Memory B cell (primary cell): ENCODE measurements around the gene NFATC4.

Source experiments
- ATAC-seq: fragments of 150-1000 bp; cut with Tn5 transposase; 2 replicates; pipeline ENCODE4 v1.10.0; 2021; ENCODE audit warnings: low read depth, mild to moderate bottlenecking, moderate library complexity
- DNase-seq, 2 donors: peaks; one replicate each; pipeline ENCODE4 v3.0.0; 2022; ENCODE audit warnings: low spot score in 2 of 2
- H3K27ac Mint-ChIP-seq: one replicate; pipeline ENCODE4 v1.8.0; 2022; ENCODE audit warnings: mild to moderate bottlenecking, moderate library complexity, mixed read lengths
- H3K27me3 Mint-ChIP-seq: one replicate; pipeline ENCODE4 v1.8.0; 2022; ENCODE audit warnings: mixed read lengths
- H3K36me3 Mint-ChIP-seq: one replicate; pipeline ENCODE4 v1.8.0; 2022; ENCODE audit warnings: mild to moderate bottlenecking, mixed read lengths
- H3K4me1 Mint-ChIP-seq: one replicate; pipeline ENCODE4 v1.8.0; 2022; ENCODE audit warnings: mixed read lengths
- H3K4me3 Mint-ChIP-seq: one replicate; pipeline ENCODE4 v1.8.0; 2022; ENCODE audit warnings: mild to moderate bottlenecking, moderate library complexity, mixed read lengths
- H3K9me3 Mint-ChIP-seq: one replicate; pipeline ENCODE4 v1.8.0; 2022; ENCODE audit warnings: mixed read lengths

NFATC4 gene

GRCh38 chr14:24409192-24409591 lies 41.2 kb downstream of the NFATC4 start:
- H3K4me3 Mint-ChIP-seq = no peak overlapping the region
- ATAC-seq (no peak), DNase-seq (no peak)
- H3K27ac Mint-ChIP-seq = no peak overlapping the region
- H3K36me3 Mint-ChIP-seq = no peaks in the 10 kb centered on the region
- H3K27me3 Mint-ChIP-seq = peaks cover 24% of the 10 kb centered on the region
- H3K4me1 Mint-ChIP-seq = no peaks in the 10 kb centered on the region
- H3K9me3 Mint-ChIP-seq = no peaks in the 10 kb centered on the region

GRCh38 chr14:24409956-24410355 lies 42.0 kb downstream of the NFATC4 start:
- no peak overlapping the region for H3K27ac Mint-ChIP-seq
- no peaks in the 10 kb centered on the region for H3K9me3 Mint-ChIP-seq
- no peak overlapping the region for H3K4me3 Mint-ChIP-seq
- DNase-seq (no peak), ATAC-seq (no peak)
- H3K27me3 Mint-ChIP-seq = peaks cover 22% of the 10 kb centered on the region
- no peaks in the 10 kb centered on the region for H3K36me3 Mint-ChIP-seq
- H3K4me1 Mint-ChIP-seq = no peaks in the 10 kb centered on the region

DNA sequence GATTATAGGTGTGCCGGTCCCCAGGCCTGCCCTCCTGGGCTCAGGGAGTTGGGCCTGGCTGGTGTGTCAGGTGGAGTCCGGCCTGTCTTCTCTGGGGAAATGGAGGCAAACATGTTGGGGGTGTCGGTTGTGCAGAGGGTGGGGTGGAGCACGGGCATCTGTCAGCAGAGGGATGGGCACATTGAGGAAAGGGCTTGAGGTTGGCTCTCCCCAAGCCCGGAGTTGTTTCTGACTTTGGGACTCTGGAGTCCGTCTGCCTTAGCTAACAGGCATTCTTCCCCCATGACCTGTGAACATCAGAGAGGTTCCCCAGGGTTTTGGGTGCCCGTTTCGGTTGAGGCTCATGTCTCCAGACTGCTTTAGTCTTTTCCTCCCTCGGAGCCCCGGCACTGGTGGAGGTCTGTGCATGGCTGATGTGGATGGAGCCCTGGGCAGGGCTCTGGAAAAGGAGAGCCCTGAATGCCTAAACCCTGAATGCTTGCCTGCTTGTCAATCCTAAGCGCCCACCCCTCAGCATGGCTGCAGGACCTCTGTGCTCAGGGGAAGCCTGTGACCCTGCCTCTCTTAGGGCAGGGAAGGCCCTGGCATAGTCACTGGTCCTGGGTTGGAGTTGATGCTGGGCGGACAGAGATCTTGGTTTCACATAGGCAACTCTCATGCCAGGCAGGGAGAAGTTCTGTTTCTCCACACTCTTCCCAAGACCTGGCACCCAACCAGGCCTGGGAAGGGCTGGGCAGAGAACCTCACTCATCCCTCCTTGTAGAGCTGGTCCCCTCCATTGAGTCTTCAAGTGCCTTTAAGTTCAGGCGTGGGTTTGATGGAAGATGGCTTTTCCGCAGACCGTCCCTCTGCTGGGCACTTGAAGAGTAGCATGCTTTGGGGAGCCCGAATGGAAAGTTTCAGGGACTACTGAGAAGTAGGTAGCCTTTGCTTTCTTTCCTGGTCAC lies 43.7 kb downstream of the NFATC4 start:
- Mint-ChIP-seq H3K4me3 (no peak overlapping the region), H3K4me1 (no peaks in the 10 kb centered on the region), H3K9me3 (no peaks in the 10 kb centered on the region), H3K27me3 (peaks cover 23% of the 10 kb centered on the region), H3K27ac (no peak overlapping the region), H3K36me3 (no peaks in the 10 kb centered on the region)
- ATAC-seq (peak; percentile 70), DNase-seq (peak; percentile 19 to 24)

- no peaks in the 10 kb centered on the region for H3K9me3 Mint-ChIP-seq
- H3K36me3 Mint-ChIP-seq = no peaks in the 10 kb centered on the region
- ATAC-seq (no peak), DNase-seq (no peak)
- H3K4me1 Mint-ChIP-seq = no peaks in the 10 kb centered on the region
- H3K27ac Mint-ChIP-seq = no peak overlapping the region
- H3K27me3 Mint-ChIP-seq = peaks cover 22% of the 10 kb centered on the region
- H3K4me3 Mint-ChIP-seq = no peak overlapping the region
Measured at GRCh38 chr14:24414077-24414476, 46.1 kb downstream of the NFATC4 start.

- DNase-seq (no peak), ATAC-seq (no peak)
- H3K27ac Mint-ChIP-seq = no peak overlapping the region
- peaks cover 27% of the 10 kb centered on the region for H3K27me3 Mint-ChIP-seq
- H3K4me1 Mint-ChIP-seq = no peaks in the 10 kb centered on the region
- no peak overlapping the region for H3K4me3 Mint-ChIP-seq
- H3K9me3 Mint-ChIP-seq = no peaks in the 10 kb centered on the region
- H3K36me3 Mint-ChIP-seq = no peaks in the 10 kb centered on the region
Measured at GRCh38 chr14:24414732-24415420, 46.9 kb downstream of the NFATC4 start.

GRCh38 chr14:24415421-24416253 lies 47.7 kb downstream of the NFATC4 start:
- no peaks in the 10 kb centered on the region for H3K9me3 Mint-ChIP-seq

DNA sequence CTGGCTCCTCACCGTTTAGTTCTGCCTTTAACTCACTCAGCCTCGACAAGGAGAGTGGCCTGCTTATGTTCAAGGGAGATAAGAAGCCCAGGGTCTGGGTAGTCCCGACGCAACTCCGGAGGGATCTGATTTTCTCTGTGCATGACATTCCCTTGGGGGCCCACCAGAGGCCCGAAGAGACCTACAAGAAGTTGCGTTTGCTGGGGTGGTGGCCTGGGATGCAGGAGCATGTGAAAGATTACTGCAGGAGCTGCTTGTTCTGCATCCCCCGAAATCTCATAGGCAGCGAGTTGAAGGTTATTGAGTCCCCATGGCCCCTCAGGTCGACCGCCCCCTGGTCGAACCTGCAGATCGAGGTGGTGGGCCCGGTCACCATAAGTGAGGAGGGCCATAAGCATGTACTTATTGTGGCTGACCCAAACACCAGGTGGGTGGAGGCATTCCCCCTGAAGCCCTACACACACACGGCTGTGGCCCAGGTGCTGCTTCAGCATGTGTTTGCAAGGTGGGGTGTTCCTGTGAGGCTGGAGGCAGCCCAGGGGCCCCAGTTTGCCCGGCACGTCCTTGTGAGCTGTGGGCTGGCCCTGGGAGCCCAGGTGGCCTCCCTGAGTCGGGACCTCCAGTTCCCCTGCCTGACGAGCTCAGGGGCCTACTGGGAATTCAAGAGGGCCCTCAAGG lies 48.4 kb downstream of the NFATC4 start:
- Mint-ChIP-seq H3K9me3 (no peaks in the 10 kb centered on the region), H3K4me1 (no peaks in the 10 kb centered on the region), H3K27ac (no peak overlapping the region), H3K4me3 (no peak overlapping the region), H3K36me3 (no peaks in the 10 kb centered on the region), H3K27me3 (peaks cover 24% of the 10 kb centered on the region)
- ATAC-seq (no peak), DNase-seq (no peak)

More at GRCh38 chr14:24415421-24416253, 47.7 kb downstream of the NFATC4 start:
- DNase-seq (no peak), ATAC-seq (no peak)
- Mint-ChIP-seq H3K27me3 (peaks cover 28% of the 10 kb centered on the region), H3K27ac (no peak overlapping the region), H3K4me1 (no peaks in the 10 kb centered on the region), H3K4me3 (no peak overlapping the region), H3K36me3 (no peaks in the 10 kb centered on the region)

DNA sequence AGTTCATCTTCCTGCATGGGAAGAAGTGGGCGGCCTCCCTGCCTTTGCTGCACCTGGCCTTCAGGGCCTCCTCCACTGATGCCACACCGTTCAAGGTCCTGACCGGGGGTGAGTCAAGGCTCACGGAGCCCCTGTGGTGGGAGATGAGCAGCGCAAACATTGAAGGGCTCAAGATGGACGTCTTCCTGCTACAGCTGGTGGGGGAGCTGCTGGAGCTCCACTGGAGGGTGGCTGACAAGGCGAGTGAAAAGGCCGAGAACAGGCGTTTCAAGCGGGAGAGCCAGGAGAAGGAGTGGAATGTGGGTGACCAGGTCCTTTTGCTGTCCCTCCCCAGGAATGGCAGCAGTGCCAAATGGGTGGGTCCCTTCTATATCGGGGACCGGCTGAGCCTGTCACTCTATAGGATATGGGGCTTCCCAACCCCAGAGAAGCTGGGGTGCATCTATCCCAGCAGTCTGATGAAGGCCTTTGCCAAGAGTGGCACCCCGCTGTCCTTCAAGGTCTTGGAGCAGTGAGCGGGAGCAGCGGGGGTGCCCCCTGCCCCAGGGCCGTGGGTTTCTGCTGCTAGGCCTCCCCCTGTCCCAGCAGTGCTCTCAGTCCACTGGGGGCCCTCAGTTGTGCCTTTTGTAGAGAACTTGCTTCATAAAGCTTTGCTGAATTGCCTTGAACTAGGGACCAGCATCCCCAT lies 49.1 kb downstream of the NFATC4 start:
- Mint-ChIP-seq H3K36me3 (no peaks in the 10 kb centered on the region), H3K4me1 (no peaks in the 10 kb centered on the region), H3K9me3 (no peaks in the 10 kb centered on the region), H3K4me3 (no peak overlapping the region), H3K27ac (no peak overlapping the region), H3K27me3 (peaks cover 24% of the 10 kb centered on the region)
- ATAC-seq (no peak), DNase-seq (no peak)

DNA sequence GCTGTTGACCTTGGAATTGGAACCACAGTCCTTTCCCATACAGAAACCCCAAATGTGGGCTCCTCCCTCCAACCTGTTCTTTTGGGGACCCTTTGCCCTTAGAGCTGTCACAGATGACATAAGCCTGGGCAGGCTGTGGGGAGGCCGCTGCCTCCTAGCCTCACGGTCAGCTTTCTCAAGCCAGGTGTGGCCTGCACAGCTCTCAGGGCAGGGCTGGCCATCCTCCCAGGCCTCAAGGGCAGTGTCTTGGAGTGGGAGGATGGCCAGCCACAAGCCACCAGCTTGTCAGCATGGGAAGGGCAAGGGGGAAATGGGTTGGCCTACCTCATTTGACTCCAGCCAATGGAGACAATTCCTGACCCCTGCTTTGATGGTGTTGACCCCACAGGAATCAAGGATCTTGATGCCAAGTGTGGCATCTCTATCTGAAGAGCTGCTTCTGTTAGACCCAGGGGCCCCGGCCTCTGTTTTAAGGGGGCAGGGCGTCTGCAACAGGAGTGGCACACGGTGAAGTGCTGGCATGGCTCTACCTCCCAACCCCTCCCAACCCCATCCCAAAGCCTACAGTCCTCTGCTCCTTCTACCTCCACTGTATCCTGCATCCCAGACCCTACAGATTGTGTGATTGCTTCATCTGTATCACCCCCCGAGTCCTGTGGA lies 50.0 kb downstream of the NFATC4 start:
- Mint-ChIP-seq H3K27me3 (peaks cover 24% of the 10 kb centered on the region), H3K27ac (no peak overlapping the region)

DNA sequence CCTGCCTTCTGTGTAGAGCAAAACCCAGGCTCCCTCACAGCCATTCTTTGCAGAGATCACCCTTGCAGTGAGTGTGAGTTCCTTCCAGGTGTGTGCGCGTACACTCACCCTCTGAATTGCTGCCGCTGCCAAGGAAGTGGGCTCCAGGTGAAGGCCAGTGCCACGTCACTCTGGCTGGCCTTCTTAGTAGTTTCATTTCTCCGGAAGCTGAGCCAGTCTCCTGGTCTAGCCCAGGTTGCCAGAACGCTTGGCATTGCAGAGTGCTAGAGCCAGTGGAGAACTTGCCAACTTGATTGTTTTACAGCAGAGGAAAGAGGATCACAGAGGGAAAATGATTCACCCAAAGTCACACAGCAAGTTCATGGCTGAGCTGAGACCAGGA lies 50.5 kb downstream of the NFATC4 start:
- Mint-ChIP-seq H3K27ac (no peak overlapping the region), H3K9me3 (no peaks in the 10 kb centered on the region), H3K27me3 (peaks cover 24% of the 10 kb centered on the region), H3K4me1 (no peaks in the 10 kb centered on the region), H3K4me3 (no peak overlapping the region), H3K36me3 (no peaks in the 10 kb centered on the region)
- DNase-seq (no peak), ATAC-seq (no peak)

More for the DNA sequence above, 50.0 kb downstream of the NFATC4 start:
- Mint-ChIP-seq H3K4me1 (no peaks in the 10 kb centered on the region), H3K4me3 (no peak overlapping the region), H3K9me3 (no peaks in the 10 kb centered on the region), H3K36me3 (no peaks in the 10 kb centered on the region)
- DNase-seq (no peak), ATAC-seq (no peak)

DNA sequence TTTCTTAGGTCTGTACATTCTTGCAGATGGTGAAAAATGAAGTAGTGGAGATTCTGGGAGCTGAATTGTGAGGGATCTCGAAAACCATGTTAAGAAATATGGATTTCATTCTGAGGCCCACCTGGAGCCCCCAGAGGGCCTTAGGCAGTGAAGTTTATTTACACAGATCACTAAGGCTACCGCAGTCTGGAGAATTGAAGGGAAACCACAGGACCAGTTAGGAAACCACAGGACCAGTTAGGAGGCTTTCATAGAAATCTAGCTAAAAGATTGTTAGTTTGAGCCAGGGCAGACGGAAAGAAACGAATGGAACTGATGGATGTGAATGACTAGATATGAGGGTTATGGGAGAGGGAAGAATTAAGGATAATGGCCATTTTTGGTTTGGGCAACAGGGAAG lies 54.3 kb downstream of the NFATC4 start:
- H3K4me1 Mint-ChIP-seq = no peaks in the 10 kb centered on the region
- H3K27ac Mint-ChIP-seq = no peak overlapping the region
- no peaks in the 10 kb centered on the region for H3K9me3 Mint-ChIP-seq
- H3K36me3 Mint-ChIP-seq = no peaks in the 10 kb centered on the region
- DNase-seq (no peak), ATAC-seq (no peak)
- no peak overlapping the region for H3K4me3 Mint-ChIP-seq
- H3K27me3 Mint-ChIP-seq = peaks cover 11% of the 10 kb centered on the region

DNA sequence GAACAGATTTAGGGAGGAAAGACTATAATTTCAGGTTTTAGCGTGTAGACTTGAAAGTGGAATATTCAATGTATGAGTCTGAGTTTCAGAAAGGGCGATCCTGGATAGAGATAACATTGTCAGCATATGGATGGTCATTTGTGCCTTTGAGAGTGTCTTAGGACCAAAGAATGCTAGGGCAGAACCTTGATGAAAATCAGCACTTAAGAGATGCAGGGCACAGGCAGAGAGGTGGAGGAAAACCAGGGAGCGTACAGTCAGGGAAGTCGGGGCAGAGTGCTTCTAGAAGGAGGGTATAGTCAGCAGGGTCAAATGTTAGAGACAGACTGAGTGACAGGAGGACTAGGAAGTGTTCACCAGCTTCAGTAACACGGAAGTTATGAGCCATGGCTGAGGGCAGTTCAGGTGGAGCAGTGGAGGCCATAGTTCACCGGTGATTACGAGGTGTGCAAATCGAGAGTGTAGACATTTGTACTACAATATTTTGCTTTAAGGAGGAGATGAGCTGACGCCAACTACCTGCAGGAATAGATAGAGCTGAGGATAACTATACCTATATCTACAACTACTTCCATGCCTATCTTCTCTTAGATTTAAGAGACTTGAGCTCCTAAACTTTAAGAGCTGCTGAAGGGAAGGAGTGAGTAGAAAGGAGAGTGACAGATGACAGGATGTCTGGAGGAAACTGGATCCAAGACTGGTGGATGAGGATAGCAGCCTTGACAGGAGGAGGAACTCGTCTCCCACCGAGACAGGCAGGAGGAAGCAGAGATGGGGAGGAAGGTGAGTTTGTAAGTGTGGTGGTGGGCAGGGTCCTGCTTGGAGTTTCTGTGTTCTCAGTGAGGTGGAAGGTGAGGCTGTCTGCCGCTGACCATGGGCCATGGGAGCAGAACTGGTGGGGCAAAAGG lies 55.0 kb downstream of the NFATC4 start:
- ATAC-seq (no peak), DNase-seq (no peak)
- peaks cover 11% of the 10 kb centered on the region for H3K27me3 Mint-ChIP-seq
- no peak overlapping the region for H3K27ac Mint-ChIP-seq
- no peaks in the 10 kb centered on the region for H3K9me3 Mint-ChIP-seq
- no peak overlapping the region for H3K4me3 Mint-ChIP-seq
- no peaks in the 10 kb centered on the region for H3K36me3 Mint-ChIP-seq
- no peaks in the 10 kb centered on the region for H3K4me1 Mint-ChIP-seq
